ENCODE data around the gene FOXK2.
A peak's percentile ranks its signal among the peaks of the same experiment; 100 is the strongest.
"Not testable (repeated sequence)": the region's sequence is repeated elsewhere in the genome, so short reads cannot be mapped to it uniquely, and the experiment has no call there.

FOXK2 gene

DNA sequence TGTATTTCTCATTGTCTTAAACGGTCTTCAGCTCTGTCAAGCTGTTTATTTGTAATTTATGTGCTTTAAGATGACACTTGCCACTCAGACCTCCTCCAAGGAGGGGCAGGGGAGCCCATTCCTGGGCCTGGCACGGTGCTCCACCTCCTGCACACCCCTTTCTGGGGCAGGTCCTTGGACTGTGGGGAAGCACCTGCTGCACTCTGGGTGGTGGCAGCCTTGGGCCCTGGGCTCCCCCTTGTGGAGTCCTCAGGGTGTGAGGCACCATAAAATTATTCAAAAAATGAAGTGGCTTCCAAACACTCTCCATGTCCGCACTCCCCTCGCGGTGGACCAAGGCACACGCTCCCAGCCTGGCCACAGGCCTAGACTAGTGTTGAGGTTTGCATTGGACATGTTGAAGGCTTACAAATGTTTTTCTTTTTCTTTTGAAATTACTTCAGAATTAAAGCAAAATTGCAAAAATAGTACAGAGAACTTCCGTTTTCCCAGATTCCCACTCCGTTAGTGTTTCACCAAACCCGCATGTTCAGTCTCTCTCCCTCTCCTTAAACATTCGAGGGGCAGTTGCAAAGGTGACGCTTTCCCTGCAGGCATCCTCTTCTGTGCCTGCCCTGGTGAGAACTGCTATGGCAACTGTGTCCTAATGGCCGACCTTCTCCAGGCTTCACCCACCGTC lies 32.4 kb downstream of the FOXK2 start:
- no peak overlapping the region for H3K4me3 ChIP-seq (ENCODE audit: low read length)
- peak; percentile 80 for TF ChIP-seq CTCF (conservative IDR thresholded peaks at IDR 0.05; ENCODE audit: low read length)
- DNase-seq (ENCODE audit: low read depth) = peak; percentile 78

DNA sequence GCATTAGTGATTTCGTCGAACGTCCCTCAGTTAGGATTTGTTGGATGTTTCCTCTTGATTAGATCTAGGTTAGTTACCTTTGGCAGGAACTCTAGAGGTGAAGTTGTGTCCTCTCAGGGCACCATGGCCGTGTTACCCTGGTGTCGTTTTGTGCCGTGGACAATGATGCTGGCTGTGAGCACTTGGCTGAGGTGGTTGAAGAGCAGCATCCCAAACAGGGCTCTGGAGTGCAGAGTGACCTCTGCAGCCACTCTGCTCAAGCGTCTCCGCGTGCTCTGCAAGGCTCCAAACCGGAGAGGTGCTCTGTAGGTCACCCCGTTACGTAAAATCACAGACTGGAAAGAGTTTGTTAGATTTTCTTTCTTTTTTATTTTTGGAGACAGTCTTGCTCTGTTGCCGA lies 33.0 kb downstream of the FOXK2 start:
- no peak for TF ChIP-seq CTCF (conservative IDR thresholded peaks at IDR 0.05; ENCODE audit: low read length)
- no peak overlapping the region for H3K4me3 ChIP-seq (ENCODE audit: low read length)

DNA sequence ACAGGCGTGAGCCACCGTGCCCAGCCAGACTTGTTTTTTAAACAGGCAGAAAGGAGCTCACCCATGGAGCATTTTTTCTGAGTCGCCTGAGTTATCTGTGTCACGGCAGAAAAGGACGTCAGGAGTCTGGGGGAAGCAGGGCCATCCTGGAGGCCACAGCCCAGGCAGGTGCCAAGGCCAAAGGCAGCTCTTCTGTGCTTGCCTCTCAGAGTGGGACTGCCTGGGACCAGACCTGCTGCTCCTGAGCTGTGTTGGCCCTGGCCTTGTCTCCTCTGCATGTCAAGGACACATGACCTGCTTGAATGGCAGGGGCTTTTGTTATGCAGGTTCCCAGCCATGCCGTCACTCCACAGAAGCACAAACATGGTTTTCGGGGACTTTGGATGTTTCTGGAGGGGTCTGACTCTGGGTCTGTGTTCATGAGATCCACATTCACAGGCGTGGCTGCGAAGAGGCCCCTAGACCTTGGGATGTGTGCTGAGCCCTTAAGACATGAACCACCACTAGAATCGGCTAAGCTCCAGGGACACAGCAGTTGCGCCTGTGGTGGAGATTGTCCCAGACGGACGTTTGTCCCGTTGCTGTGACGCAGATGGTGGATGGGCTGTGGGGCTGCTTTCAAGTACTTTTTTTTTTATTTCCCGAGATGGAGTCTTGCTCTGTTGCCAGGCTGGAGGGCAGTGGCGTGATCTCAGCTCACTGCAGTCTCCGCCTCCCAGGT lies 33.8 kb downstream of the FOXK2 start:
- DNase-seq (ENCODE audit: low read depth) = no peak
- TF ChIP-seq CTCF (conservative IDR thresholded peaks at IDR 0.05; ENCODE audit: low read length) = no peak
- no peak overlapping the region for H3K4me3 ChIP-seq (ENCODE audit: low read length)

More for the DNA sequence above, 33.0 kb downstream of the FOXK2 start:
- DNase-seq (ENCODE audit: low read depth) = no peak

GRCh38 chr17:82557510-82557909 lies 38.0 kb downstream of the FOXK2 start:
- not testable (repeated sequence) for DNase-seq (ENCODE audit: low read depth); H3K4me3 ChIP-seq (ENCODE audit: low read length)

DNA sequence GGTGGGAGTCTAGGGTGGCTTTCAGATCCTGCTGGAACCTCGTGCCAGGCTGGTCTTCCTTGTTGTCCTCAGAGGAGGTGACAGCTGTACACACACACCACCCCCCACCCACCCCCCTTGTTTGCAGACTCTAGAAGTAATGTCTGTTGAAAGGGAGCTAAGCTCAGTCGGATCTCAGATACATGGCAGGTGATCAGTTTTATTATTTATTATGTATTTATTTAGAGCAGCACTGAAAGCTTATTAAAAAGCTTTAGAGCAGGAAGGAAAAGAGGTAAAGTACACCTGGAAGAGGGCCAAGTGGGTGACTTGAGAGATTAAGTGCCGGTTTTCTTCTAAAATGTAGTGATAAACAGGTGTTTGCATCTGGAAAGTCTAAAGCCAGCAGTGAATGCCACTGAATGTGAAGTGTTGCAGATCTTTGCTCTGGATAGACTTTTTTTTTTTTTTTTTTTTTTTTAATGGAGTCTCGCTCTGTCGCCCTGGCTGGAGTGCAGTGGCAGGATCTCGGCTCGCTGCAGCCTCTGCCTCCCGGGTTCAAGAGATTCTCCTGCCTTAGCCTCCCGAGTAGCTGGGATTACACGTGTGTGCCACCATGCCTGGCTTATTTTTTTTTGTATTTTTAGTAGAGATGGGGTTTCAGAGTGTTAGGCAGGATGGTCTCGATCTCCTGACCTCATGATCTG lies 40.2 kb downstream of the FOXK2 start:
- H3K4me3 ChIP-seq (ENCODE audit: low read length) = no peak overlapping the region
- DNase-seq (ENCODE audit: low read depth) = no peak
- TF ChIP-seq CTCF (conservative IDR thresholded peaks at IDR 0.05; ENCODE audit: low read length) = no peak

DNA sequence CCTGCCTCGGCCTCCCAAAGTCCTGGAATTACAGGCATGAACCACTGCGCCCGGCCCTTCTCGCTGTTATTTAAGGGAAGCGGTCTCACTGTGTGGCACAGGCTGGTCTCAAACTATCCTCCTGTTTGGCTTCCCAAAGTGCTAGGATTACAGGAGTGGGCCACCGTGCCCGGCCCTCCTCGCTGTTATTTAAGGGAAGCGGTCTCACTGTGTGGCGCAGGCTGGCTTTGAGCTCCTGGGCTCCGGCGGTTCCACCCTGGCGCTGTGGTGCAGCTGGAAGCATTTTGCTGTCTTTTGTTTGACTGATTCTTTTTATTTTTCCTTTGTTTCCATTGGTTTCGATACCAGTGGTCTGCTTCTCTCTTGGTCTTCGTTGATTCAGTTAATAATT lies 40.7 kb downstream of the FOXK2 start:
- TF ChIP-seq CTCF (conservative IDR thresholded peaks at IDR 0.05; ENCODE audit: low read length) = no peak
- no peak overlapping the region for H3K4me3 ChIP-seq (ENCODE audit: low read length)
- DNase-seq (ENCODE audit: low read depth) = no peak

- no peak for DNase-seq (ENCODE audit: low read depth)
- no peak for TF ChIP-seq CTCF (conservative IDR thresholded peaks at IDR 0.05; ENCODE audit: low read length)
- H3K4me3 ChIP-seq (ENCODE audit: low read length) = no peak overlapping the region
Measured at GRCh38 chr17:82560802-82561428, 41.4 kb downstream of the FOXK2 start.

Measured in AG10803 (cell line).